Left kidney (tissue), 1 donor: ENCODE results near the gene TMOD3. TPM values are rescaled to one million over a fixed set of nuclear protein-coding genes. Genes with fewer than 3 reads are reported as not detected.

ENCODE experiments used
- polyA plus RNA-seq: library from polyadenylated mRNA; unstranded; fragments of 120-200 nt; gene quantifications from one replicate; pipeline ENCODE4 v1.2.1, GENCODE V29; 2013; ENCODE audit not compliant: insufficient read length

TMOD3 gene
- polyA plus RNA-seq, 1 donor = 57.7 TPM

Other genes with a start within 250 kb of the TMOD3 start
- gene DMXL2, start 206.9 kb upstream of the TMOD3 start, polyA plus RNA-seq = 106 TPM
- gene SCG3, start 148.2 kb upstream of the TMOD3 start, polyA plus RNA-seq = 0.12 TPM
- 3.5 TPM for gene LYSMD2, start 92.0 kb upstream of the TMOD3 start, polyA plus RNA-seq
- 5.7 TPM for gene TMOD2, start 78.1 kb upstream of the TMOD3 start, polyA plus RNA-seq
- gene LEO1, start 142.1 kb downstream of the TMOD3 start, polyA plus RNA-seq = 38.3 TPM
- 44.5 TPM for gene MAPK6, start 189.6 kb downstream of the TMOD3 start, polyA plus RNA-seq